ENCODE results near the gene TRPM1.

DNA sequence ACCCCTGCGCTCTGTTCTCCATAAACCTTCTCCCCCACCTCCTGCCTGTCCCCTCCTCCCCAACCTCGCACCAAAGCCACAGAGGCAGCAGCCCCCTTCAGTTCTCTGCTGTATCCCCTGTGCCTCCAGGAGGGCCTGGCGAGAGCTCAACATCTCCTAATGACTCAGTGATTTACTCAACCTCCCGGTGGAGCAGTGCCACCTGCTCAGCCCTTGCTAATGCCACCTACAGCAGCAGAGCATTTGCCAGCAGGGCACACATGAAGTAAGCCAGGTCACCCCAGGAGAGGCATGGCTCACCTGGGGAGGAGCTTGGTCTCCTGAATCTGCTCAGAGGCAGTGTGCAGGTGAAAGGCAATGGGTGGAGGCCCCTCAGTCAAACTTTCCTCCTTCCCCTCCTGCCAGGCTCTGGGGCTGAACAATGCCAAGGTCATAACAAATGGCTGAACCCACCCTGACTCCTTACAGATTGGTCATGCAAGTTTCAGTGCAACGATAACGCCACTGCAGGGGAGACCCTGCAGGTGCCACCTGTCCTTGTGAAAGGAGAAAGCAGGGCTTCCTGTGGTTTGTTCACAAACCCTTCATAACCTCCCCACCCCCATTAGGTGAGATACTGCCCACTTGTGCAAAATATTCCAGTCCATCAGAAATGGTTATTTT, 19.8 kb downstream of the TRPM1 start:
- TF ChIP-seq, protein P1, sequence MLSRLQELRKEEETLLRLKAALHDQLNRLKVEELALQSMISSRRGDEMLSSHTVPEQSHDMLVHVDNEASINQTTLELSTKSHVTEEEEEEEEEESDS (CRISPR knock-in tag; IDR thresholded peaks at IDR 0.05) = no peak
- no peak for TF ChIP-seq EZH2 (IDR thresholded peaks at IDR 0.05; ENCODE audit: borderline replicate concordance, low read depth, low read length)
- no peak for TF ChIP-seq JUN (IDR thresholded peaks at IDR 0.05; ENCODE audit: borderline replicate concordance, low read depth, low read length)
- no peak for TF ChIP-seq JUN (CRISPR knock-in tag; IDR thresholded peaks at IDR 0.05; ENCODE audit: borderline replicate concordance)
- no peak for TF ChIP-seq HDGF (IDR thresholded peaks at IDR 0.05)
- TF ChIP-seq, protein P2, sequence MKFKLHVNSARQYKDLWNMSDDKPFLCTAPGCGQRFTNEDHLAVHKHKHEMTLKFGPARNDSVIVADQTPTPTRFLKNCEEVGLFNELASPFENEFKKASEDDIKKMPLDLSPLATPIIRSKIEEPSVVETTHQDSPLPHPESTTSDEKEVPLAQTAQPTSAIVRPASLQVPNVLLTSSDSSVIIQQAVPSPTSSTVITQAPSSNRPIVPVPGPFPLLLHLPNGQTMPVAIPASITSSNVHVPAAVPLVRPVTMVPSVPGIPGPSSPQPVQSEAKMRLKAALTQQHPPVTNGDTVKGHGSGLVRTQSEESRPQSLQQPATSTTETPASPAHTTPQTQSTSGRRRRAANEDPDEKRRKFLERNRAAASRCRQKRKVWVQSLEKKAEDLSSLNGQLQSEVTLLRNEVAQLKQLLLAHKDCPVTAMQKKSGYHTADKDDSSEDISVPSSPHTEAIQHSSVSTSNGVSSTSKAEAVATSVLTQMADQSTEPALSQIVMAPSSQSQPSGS (CRISPR knock-in tag; IDR thresholded peaks at IDR 0.05) = no peak
- no peak for TF ChIP-seq ZFP36 (IDR thresholded peaks at IDR 0.05; ENCODE audit: low read depth, low read length, partially characterized antibody)
- TF ChIP-seq, protein P3, sequence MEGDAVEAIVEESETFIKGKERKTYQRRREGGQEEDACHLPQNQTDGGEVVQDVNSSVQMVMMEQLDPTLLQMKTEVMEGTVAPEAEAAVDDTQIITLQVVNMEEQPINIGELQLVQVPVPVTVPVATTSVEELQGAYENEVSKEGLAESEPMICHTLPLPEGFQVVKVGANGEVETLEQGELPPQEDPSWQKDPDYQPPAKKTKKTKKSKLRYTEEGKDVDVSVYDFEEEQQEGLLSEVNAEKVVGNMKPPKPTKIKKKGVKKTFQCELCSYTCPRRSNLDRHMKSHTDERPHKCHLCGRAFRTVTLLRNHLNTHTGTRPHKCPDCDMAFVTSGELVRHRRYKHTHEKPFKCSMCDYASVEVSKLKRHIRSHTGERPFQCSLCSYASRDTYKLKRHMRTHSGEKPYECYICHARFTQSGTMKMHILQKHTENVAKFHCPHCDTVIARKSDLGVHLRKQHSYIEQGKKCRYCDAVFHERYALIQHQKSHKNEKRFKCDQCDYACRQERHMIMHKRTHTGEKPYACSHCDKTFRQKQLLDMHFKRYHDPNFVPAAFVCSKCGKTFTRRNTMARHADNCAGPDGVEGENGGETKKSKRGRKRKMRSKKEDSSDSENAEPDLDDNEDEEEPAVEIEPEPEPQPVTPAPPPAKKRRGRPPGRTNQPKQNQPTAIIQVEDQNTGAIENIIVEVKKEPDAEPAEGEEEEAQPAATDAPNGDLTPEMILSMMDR (IDR thresholded peaks at IDR 0.05 in 2 of 3, conservative IDR thresholded peaks at IDR 0.05 in 1 of 3; ENCODE audit: insufficient read depth in 2 of 3, low read depth in 1 of 3, low read length in 3 of 3) = no peak
- TF ChIP-seq SETDB1 (IDR thresholded peaks at IDR 0.05; ENCODE audit: low read length) = no peak
- no peak for TF ChIP-seq POLR2A (conservative IDR thresholded peaks at IDR 0.05)
- TF ChIP-seq ZNF311 (CRISPR knock-in tag; IDR thresholded peaks at IDR 0.05) = no peak
- TF ChIP-seq, protein P4, sequence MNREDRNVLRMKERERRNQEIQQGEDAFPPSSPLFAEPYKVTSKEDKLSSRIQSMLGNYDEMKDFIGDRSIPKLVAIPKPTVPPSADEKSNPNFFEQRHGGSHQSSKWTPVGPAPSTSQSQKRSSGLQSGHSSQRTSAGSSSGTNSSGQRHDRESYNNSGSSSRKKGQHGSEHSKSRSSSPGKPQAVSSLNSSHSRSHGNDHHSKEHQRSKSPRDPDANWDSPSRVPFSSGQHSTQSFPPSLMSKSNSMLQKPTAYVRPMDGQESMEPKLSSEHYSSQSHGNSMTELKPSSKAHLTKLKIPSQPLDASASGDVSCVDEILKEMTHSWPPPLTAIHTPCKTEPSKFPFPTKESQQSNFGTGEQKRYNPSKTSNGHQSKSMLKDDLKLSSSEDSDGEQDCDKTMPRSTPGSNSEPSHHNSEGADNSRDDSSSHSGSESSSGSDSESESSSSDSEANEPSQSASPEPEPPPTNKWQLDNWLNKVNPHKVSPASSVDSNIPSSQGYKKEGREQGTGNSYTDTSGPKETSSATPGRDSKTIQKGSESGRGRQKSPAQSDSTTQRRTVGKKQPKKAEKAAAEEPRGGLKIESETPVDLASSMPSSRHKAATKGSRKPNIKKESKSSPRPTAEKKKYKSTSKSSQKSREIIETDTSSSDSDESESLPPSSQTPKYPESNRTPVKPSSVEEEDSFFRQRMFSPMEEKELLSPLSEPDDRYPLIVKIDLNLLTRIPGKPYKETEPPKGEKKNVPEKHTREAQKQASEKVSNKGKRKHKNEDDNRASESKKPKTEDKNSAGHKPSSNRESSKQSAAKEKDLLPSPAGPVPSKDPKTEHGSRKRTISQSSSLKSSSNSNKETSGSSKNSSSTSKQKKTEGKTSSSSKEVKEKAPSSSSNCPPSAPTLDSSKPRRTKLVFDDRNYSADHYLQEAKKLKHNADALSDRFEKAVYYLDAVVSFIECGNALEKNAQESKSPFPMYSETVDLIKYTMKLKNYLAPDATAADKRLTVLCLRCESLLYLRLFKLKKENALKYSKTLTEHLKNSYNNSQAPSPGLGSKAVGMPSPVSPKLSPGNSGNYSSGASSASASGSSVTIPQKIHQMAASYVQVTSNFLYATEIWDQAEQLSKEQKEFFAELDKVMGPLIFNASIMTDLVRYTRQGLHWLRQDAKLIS (CRISPR knock-in tag; IDR thresholded peaks at IDR 0.05) = no peak
- TF ChIP-seq TGIF2 (CRISPR knock-in tag; IDR thresholded peaks at IDR 0.05) = no peak
- TF ChIP-seq HDAC2 (IDR thresholded peaks at IDR 0.05) = no peak
- no peak for TF ChIP-seq HDAC8 (tag; IDR thresholded peaks at IDR 0.05)
